Erythroblast (primary cell): ENCODE data around the gene FNBP1L.

Experiments
- GATA1 ChIP-seq: IDR thresholded peaks from 2 replicates; pipeline ENCODE4 v1.6.1; 2011; ENCODE audit warnings: low read depth, mild to moderate bottlenecking, control low read depth, low read length, moderate library complexity
- POLR2A ChIP-seq: IDR thresholded peaks from 2 replicates; pipeline ENCODE4 v1.6.1; 2011; ENCODE audit warnings: mild to moderate bottlenecking, low read length

DNA sequence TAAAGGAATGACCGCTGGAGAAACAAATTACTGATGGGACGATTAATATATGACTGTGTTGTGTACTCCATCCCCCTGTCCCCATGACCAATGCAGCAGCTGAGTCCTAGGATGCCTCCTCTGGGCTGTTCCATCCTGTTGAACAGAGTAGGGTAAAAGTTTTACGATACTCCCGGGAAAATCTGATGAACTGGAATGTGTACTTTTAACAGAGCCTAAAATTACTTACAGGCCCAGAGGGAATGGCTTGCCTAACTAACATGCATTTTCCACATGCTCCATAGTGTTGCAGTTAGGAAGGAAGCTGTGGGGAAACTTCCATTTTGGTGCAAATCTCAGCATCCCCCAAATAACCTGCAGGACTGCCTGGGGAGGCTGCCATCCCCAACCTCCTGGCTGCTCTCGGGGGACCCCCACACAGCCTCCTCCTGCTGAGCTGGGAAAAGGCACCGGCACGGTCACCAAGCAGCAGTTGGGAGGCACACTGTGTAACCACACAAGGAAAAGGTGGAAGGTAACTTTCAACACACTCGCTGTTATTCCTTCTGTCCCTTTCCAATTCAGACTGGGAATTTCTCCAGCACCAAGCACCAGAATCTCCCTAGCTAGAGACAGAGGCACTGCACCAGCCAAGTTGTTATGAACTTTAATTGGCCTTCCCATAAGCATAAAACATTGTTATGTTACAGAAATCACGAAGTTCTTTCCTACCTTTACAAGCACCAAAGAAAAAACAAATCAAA is 136.5 kb downstream of the FNBP1L start:
- TF ChIP-seq POLR2A = no peak
- no peak for TF ChIP-seq GATA1
